Right lobe of liver (tissue), 4 donors: ENCODE measurements around the gene KSR2.
"Not testable (repeated sequence)": the region's sequence is repeated elsewhere in the genome, so short reads cannot be mapped to it uniquely, and the experiment has no call there.

Experiments used
- CTCF ChIP-seq, 4 donors: fragments of 200-600 bp in 3 of 4; fragments of 450-650 bp in 1 of 4; IDR thresholded peaks; one replicate each; pipeline versions ENCODE4 v1.5.1 to v1.8.0; 2016 to 2022; ENCODE audit warnings: antibody characterized with exemption in 4 of 4, mild to moderate bottlenecking in 2 of 4
- POLR2A ChIP-seq: fragments of 450-650 bp; IDR thresholded peaks from one replicate; pipeline ENCODE4 v1.6.1; 2017; ENCODE audit warnings: antibody characterized with exemption, mild to moderate bottlenecking
- donor health status: DM: no; HTN: no; CAD: no.
- donor health status: DM: no; HTN: no; CAD: no.
- donor health status: DM: no; HTN: yes; CAD: no.

DNA sequence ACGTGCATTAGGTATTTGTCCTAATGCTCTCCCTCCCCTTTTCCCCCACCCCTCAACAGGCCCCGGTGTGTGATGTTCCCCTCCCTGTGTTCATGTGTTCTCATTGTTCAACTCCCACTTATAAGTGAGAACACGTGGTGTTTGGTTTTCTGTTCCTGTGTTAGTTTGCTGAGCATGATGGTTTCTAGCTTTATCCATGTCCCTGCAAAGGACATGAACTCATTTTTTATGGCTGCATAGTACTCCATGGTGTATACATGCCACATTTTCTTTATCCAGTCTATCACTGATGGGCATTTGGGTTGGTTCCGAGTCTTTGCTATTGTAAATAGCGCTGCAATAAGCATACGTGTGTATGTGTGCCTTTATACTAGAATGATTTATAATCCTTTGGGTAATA, 168.1 kb downstream of the KSR2 start:
- TF ChIP-seq CTCF (IDR thresholded peaks at IDR 0.05); POLR2A: not testable (repeated sequence)
